Testis (tissue), 3 donors: ENCODE data around the gene SHLD1. TPM values are rescaled to one million over a fixed set of nuclear protein-coding genes. Genes with fewer than 3 reads are reported as not detected.

Experiments
- DNase-seq: peaks from one replicate; pipeline ENCODE4 v3.0.0-alpha.2; 2019
- H3K27ac ChIP-seq, 2 donors: fragments of 200-600 bp; sonication (generic); one replicate each; pipeline ENCODE4 v1.5.1; 2019
- H3K27me3 ChIP-seq: fragments of 200-600 bp; sonication (generic); one replicate; pipeline ENCODE4 v1.5.1; 2019
- H3K36me3 ChIP-seq: fragments of 200-600 bp; sonication (generic); one replicate; pipeline ENCODE4 v1.5.1; 2017; ENCODE audit warnings: low read depth; ENCODE audit errors: missing control alignments
- H3K4me1 ChIP-seq: fragments of 200-600 bp; sonication (generic); one replicate; pipeline ENCODE4 v1.5.1; 2019
- H3K4me3 ChIP-seq, 2 donors: fragments of 200-600 bp; sonication (generic); one replicate each; pipeline ENCODE4 v1.5.1; 2017 to 2019
- H3K9me3 ChIP-seq: fragments of 200-600 bp; sonication (generic); one replicate; pipeline ENCODE4 v1.5.1; 2017
- CTCF ChIP-seq, 3 experiments: fragments of 450-650 bp in 2 of 3; fragments of 200-600 bp in 1 of 3; sonication (generic) in 1 of 3; IDR thresholded peaks; one replicate each; pipeline ENCODE4 v1.5.1; 2016 to 2019; ENCODE audit warnings: antibody characterized with exemption in 3 of 3, mild to moderate bottlenecking in 2 of 3, moderate library complexity in 1 of 3
- POLR2A ChIP-seq: fragments of 450-650 bp; IDR thresholded peaks from one replicate; pipeline ENCODE4 v1.6.1; 2017; ENCODE audit warnings: antibody characterized with exemption, mild to moderate bottlenecking, moderate library complexity
- WGBS, 2 donors: methylation state at CpG; one replicate each; pipeline ENCODE4 v1.1.5; 2018; 5-methylcytosine and 5-hydroxymethylcytosine counted together
- intact Hi-C: fragments of 100-400 bp; cut with DNase I; formaldehyde crosslinking; loops from one replicate; pipeline ENCODE4 v1.15.1; 2023; ENCODE audit warnings: low total_unique reads
- polyA plus RNA-seq: library from polyadenylated mRNA; stranded (reverse); fragments of 350-450 nt; fragmentation: Illumina TruSeq; extraction: RNeasy Lipid Tissue Mini Kit (QIAGEN cat#74804); gene quantifications from one replicate; pipeline ENCODE4 v1.2.3, GENCODE V29; 2014; ENCODE audit warnings: low read depth, low replicate concordance; ENCODE audit not compliant: insufficient read depth
- total RNA-seq, 2 donors: library from RNA; depleted of rRNA; stranded (reverse); fragments of >200 nt; gene quantifications; one replicate each; pipeline ENCODE4 v1.2.3, GENCODE V29; 2016

The SHLD1 gene
- total and polyA plus RNA-seq, 3 donors from 2014 or later, result 2.2 to 6.0 (median 5.4) TPM

GRCh38 chr20:5887386-5887785 lies 137.2 kb downstream of the SHLD1 start:
- WGBS, 2 donors, result 86 to 100% methylated on average over 4 to 5 of the region's 5 CpGs

GRCh38 chr20:5888041-5888440 lies 137.8 kb downstream of the SHLD1 start:
- Histone ChIP-seq H3K27me3 (no peaks in the 10 kb centered on the region), H3K27ac (no peak overlapping the region), H3K9me3 (no peaks in the 10 kb centered on the region), H3K4me3 (no peak overlapping the region), H3K36me3 (no peaks in the 10 kb centered on the region), H3K4me1 (no peaks in the 10 kb centered on the region)
- no peak for DNase-seq
- WGBS, 2 donors, result 43 to 50% methylated on average over 1 of the region's 1 CpG
- intact Hi-C loops, result no loop called here
- TF ChIP-seq POLR2A, result no peak
- no peak for TF ChIP-seq CTCF (IDR thresholded peaks at IDR 0.05)

More at GRCh38 chr20:5887386-5887785, 137.2 kb downstream of the SHLD1 start:
- TF ChIP-seq POLR2A (no peak), CTCF (IDR thresholded peaks at IDR 0.05) (no peak)
- Histone ChIP-seq H3K4me1 (no peaks in the 10 kb centered on the region), H3K4me3 (no peak overlapping the region), H3K27ac (no peak overlapping the region), H3K27me3 (no peaks in the 10 kb centered on the region), H3K9me3 (no peaks in the 10 kb centered on the region), H3K36me3 (no peaks in the 10 kb centered on the region)
- no peak for DNase-seq
- intact Hi-C loops, result no loop called here

- WGBS, 2 donors, result 61 to 74% methylated on average over 10 of the region's 10 CpGs
- Histone ChIP-seq H3K9me3 (no peaks in the 10 kb centered on the region), H3K27ac (no peak overlapping the region), H3K4me1 (no peaks in the 10 kb centered on the region), H3K4me3 (no peak overlapping the region), H3K27me3 (no peaks in the 10 kb centered on the region), H3K36me3 (no peaks in the 10 kb centered on the region)
- intact Hi-C loops, result no loop called here
- TF ChIP-seq CTCF (IDR thresholded peaks at IDR 0.05) (no peak), POLR2A (no peak)
- no peak for DNase-seq
These were observed 140.7 kb downstream of the SHLD1 start for GRCh38 chr20:5890773-5891441.

- intact Hi-C loops, result no loop called here
- no peak for DNase-seq
- H3K27ac ChIP-seq, result no peak overlapping the region
- TF ChIP-seq CTCF (IDR thresholded peaks at IDR 0.05), result no peak
- TF ChIP-seq POLR2A, result no peak
- H3K27me3 ChIP-seq, result no peaks in the 10 kb centered on the region
- no peaks in the 10 kb centered on the region for H3K4me1 ChIP-seq
- no peaks in the 10 kb centered on the region for H3K36me3 ChIP-seq
- WGBS, 2 donors, result 66 to 74% methylated on average over 3 of the region's 3 CpGs
- no peak overlapping the region for H3K4me3 ChIP-seq
- no peaks in the 10 kb centered on the region for H3K9me3 ChIP-seq
These were observed 142.9 kb downstream of the SHLD1 start for GRCh38 chr20:5893052-5893451.

- TF ChIP-seq POLR2A, result no peak
- TF ChIP-seq CTCF (IDR thresholded peaks at IDR 0.05), result no peak
- no peaks in the 10 kb centered on the region for H3K36me3 ChIP-seq
- H3K9me3 ChIP-seq, result no peaks in the 10 kb centered on the region
- intact Hi-C loops, result no loop called here
- 77 to 92% methylated on average over 2 of the region's 2 CpGs for WGBS, 2 donors
- H3K4me3 ChIP-seq, result no peak overlapping the region
- H3K4me1 ChIP-seq, result no peaks in the 10 kb centered on the region
- H3K27ac ChIP-seq, result no peak overlapping the region
- DNase-seq, result no peak
- no peaks in the 10 kb centered on the region for H3K27me3 ChIP-seq
These were observed 143.4 kb downstream of the SHLD1 start for GRCh38 chr20:5893621-5894020.
